Activated B cell treated with CpG ODN at 0.5 μM for 24 hours (primary cell): ENCODE data around the gene MRPL4. TPM values are rescaled to one million over a fixed set of nuclear protein-coding genes. Genes with fewer than 3 reads are reported as not detected.

Source experiments
- ATAC-seq: fragments of 200-7000 bp; cut with Tn5 transposase; one replicate; pipeline ENCODE4 v1.10.0; 2021; ENCODE audit warnings: low read depth, mild to moderate bottlenecking, moderate library complexity
- CTCF ChIA-PET: fragments of 350-600 bp; sonication (Branson Sonifier 250); formaldehyde crosslinking; loops from one replicate; lab custom pipeline; 2021; ENCODE audit warnings: antibody characterized with exemption; lab: Charles Lee
- POLR2A ChIA-PET: fragments of 350-600 bp; sonication (Branson Sonifier 250); formaldehyde crosslinking; loops from one replicate; lab custom pipeline; 2021; ENCODE audit warnings: antibody characterized with exemption; lab: Charles Lee
- DNase-seq: peaks from one replicate; pipeline ENCODE4 v3.0.0; 2022
- H3K27ac Mint-ChIP-seq: one replicate; pipeline ENCODE4 v1.8.0; 2020; ENCODE audit warnings: mixed read lengths
- H3K27me3 Mint-ChIP-seq: one replicate; pipeline ENCODE4 v1.8.0; 2021; ENCODE audit warnings: mixed read lengths
- H3K36me3 Mint-ChIP-seq: one replicate; pipeline ENCODE4 v1.8.0; 2021; ENCODE audit warnings: low read depth, mixed read lengths
- H3K4me1 Mint-ChIP-seq: one replicate; pipeline ENCODE4 v1.8.0; 2021; ENCODE audit warnings: mixed read lengths
- H3K4me3 Mint-ChIP-seq: one replicate; pipeline ENCODE4 v1.8.0; 2020; ENCODE audit warnings: mild to moderate bottlenecking, mixed read lengths
- H3K9me3 Mint-ChIP-seq: one replicate; pipeline ENCODE4 v1.8.0; 2020; ENCODE audit warnings: mixed read lengths
- intact Hi-C: fragments of 100-400 bp; cut with micrococcal nuclease; formaldehyde crosslinking; loops from one replicate; pipeline ENCODE4 v1.15.1; 2024
- total RNA-seq: library from RNA; stranded (reverse); gene quantifications from 2 replicates; pipeline ENCODE4 v1.2.3, GENCODE V29; 2022
- TF ChIP-seq, protein P1 (sequence below): fragments of 200-600 bp; IDR thresholded peaks from one replicate; pipeline ENCODE4 v1.8.0; 2022; ENCODE audit warnings: antibody characterized with exemption, mild to moderate bottlenecking

The MRPL4 gene
- total RNA-seq, 1 donor from 2014 or later: 66.9 TPM

- H3K4me1 Mint-ChIP-seq: peaks cover 2% of the 10 kb centered on the region
- DNase-seq (no peak), ATAC-seq (no peak)
- POLR2A ChIA-PET: no interaction called here
- TF ChIP-seq, protein P1, sequence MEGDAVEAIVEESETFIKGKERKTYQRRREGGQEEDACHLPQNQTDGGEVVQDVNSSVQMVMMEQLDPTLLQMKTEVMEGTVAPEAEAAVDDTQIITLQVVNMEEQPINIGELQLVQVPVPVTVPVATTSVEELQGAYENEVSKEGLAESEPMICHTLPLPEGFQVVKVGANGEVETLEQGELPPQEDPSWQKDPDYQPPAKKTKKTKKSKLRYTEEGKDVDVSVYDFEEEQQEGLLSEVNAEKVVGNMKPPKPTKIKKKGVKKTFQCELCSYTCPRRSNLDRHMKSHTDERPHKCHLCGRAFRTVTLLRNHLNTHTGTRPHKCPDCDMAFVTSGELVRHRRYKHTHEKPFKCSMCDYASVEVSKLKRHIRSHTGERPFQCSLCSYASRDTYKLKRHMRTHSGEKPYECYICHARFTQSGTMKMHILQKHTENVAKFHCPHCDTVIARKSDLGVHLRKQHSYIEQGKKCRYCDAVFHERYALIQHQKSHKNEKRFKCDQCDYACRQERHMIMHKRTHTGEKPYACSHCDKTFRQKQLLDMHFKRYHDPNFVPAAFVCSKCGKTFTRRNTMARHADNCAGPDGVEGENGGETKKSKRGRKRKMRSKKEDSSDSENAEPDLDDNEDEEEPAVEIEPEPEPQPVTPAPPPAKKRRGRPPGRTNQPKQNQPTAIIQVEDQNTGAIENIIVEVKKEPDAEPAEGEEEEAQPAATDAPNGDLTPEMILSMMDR: no peak
- no peak overlapping the region for H3K4me3 Mint-ChIP-seq
- intact Hi-C loops: no loop called here
- CTCF ChIA-PET: interaction anchor here (1.3 to 6.0 kb wide), 2 partner anchors 125 to 128 kb away, joined by 5 to 102 read pairs; no protein-coding TSS in a partner anchor
- no peaks in the 10 kb centered on the region for H3K9me3 Mint-ChIP-seq
- H3K27me3 Mint-ChIP-seq: no peaks in the 10 kb centered on the region
- H3K27ac Mint-ChIP-seq: no peak overlapping the region
- H3K36me3 Mint-ChIP-seq: peaks cover 19% of the 10 kb centered on the region
Observed at GRCh38 chr19:10262771-10263170, 10.8 kb downstream of the MRPL4 start.

GRCh38 chr19:10266706-10267105, 14.7 kb downstream of the MRPL4 start:
- TF ChIP-seq, protein P1: no peak
- Mint-ChIP-seq H3K27ac (no peak overlapping the region), H3K27me3 (no peaks in the 10 kb centered on the region), H3K9me3 (no peaks in the 10 kb centered on the region), H3K36me3 (peaks cover 2% of the 10 kb centered on the region), H3K4me1 (peaks cover 20% of the 10 kb centered on the region), H3K4me3 (no peak overlapping the region)
- CTCF ChIA-PET: interaction anchor here (1.3 to 6.4 kb wide), 3 partner anchors 12 to 125 kb away, joined by 3 to 211 read pairs (median 16); no protein-coding TSS in a partner anchor
- POLR2A ChIA-PET: interaction anchor here (0.6 kb wide), 1 partner anchor 124 kb away, joined by 3 read pairs; no protein-coding TSS in a partner anchor
- ATAC-seq (no peak), DNase-seq (no peak)
- intact Hi-C loops: no loop called here

- H3K27me3 Mint-ChIP-seq: no peaks in the 10 kb centered on the region
- ChIA-PET CTCF (interaction anchor here (1.0 to 6.4 kb wide), 4 partner anchors 9 to 337 kb away, joined by 3 to 211 read pairs (median 34); no protein-coding TSS in a partner anchor), POLR2A (interaction anchor here (4.1 to 4.3 kb wide), 2 partner anchors 9 to 111 kb away, joined by 20 to 64 read pairs; partner anchors contain the start of gene TYK2)
- no peak for DNase-seq
- H3K4me1 Mint-ChIP-seq: peaks cover 32% of the 10 kb centered on the region
- H3K4me3 Mint-ChIP-seq: no peak overlapping the region
- H3K36me3 Mint-ChIP-seq: peaks cover 7% of the 10 kb centered on the region
- no peaks in the 10 kb centered on the region for H3K9me3 Mint-ChIP-seq
- intact Hi-C loops: no loop called here
- H3K27ac Mint-ChIP-seq: no peak overlapping the region
- no peak for ATAC-seq
- TF ChIP-seq, protein P1: no peak
Observed at GRCh38 chr19:10268071-10268470, 16.1 kb downstream of the MRPL4 start.

- Mint-ChIP-seq H3K27ac (peak overlapping the region; percentile 92), H3K4me1 (peaks cover 38% of the 10 kb centered on the region), H3K36me3 (peaks cover 13% of the 10 kb centered on the region), H3K4me3 (peak overlapping the region; percentile 87), H3K9me3 (no peaks in the 10 kb centered on the region), H3K27me3 (no peaks in the 10 kb centered on the region)
- intact Hi-C loops: loop anchor here (1.0 to 2.0 kb wide), 7 partner anchors 10 to 156 kb away; partner anchors contain the start of genes ICAM5, RAVER1 and TYK2
- peak; percentile 48 for ATAC-seq
- peak; percentile 88 for DNase-seq
- TF ChIP-seq, protein P1: peak; percentile 71
- POLR2A ChIA-PET: interaction anchor here (0.6 to 5.7 kb wide), 19 partner anchors 10 to 218 kb away, joined by 3 to 128 read pairs (median 13); partner anchors contain the start of genes CDC37, FDX2, ICAM4 and ICAM5
- CTCF ChIA-PET: interaction anchor here (0.6 to 6.4 kb wide), 19 partner anchors 10 to 339 kb away, joined by 3 to 211 read pairs (median 7); partner anchors contain the start of genes ICAM5 and TYK2
Observed at GRCh38 chr19:10269333-10270179, 17.5 kb downstream of the MRPL4 start.
